ENCODE results near the gene TNS2. TPM values are rescaled to one million over a fixed set of nuclear protein-coding genes. Genes with fewer than 3 reads are reported as not detected.

The TNS2 gene
- total and polyA plus RNA-seq, 9 donors, result 49.3 to 119 (median 99.0) TPM

GRCh38 chr12:53078425-53079225 is 28.8 kb downstream of the TNS2 start:
- DNase-seq, result no peak
- H3K27ac ChIP-seq (ENCODE audit: low read length), result peak overlapping the region; percentile 83
- no peaks in the 10 kb centered on the region for H3K9me3 ChIP-seq (replicated peaks; ENCODE audit: control insufficient read depth, low read depth, low read length)
- peaks cover 35% of the 10 kb centered on the region for H3K4me1 ChIP-seq (ENCODE audit: control insufficient read depth, insufficient read depth, low read length)
- 2% methylated on average over 13 of the region's 25 CpGs for WGBS (ENCODE audit: insufficient coverage)
- peaks cover 37% of the 10 kb centered on the region for H3K36me3 ChIP-seq (ENCODE audit: control insufficient read depth, insufficient read depth, low read length)
- no peaks in the 10 kb centered on the region for H3K27me3 ChIP-seq (ENCODE audit: control insufficient read depth, insufficient read depth, low read length)
- H3K4me3 ChIP-seq (ENCODE audit: low read length), result peak overlapping the region; percentile 67

GRCh38 chr12:53079226-53080117 is 29.6 kb downstream of the TNS2 start, which contains the start of gene SPRYD3:
TSS of gene SPRYD3 (minus strand) at chr12:53079390. CDS start at chr12:53079333, 57 bp downstream.
- Histone ChIP-seq H3K4me1 (ENCODE audit: control insufficient read depth, insufficient read depth, low read length) (peaks cover 27% of the 10 kb centered on the region), H3K36me3 (ENCODE audit: control insufficient read depth, insufficient read depth, low read length) (peaks cover 29% of the 10 kb centered on the region), H3K4me3 (ENCODE audit: low read length) (peak within 1 kb of the TSS; percentile 67), H3K27ac (ENCODE audit: low read length) (peak within 1 kb of the TSS; percentile 94), H3K27me3 (ENCODE audit: control insufficient read depth, insufficient read depth, low read length) (no peaks in the 10 kb centered on the region), H3K9me3 (replicated peaks; ENCODE audit: control insufficient read depth, low read depth, low read length) (peaks cover 2% of the 10 kb centered on the region)
- DNase-seq, result peak; percentile 99
- under 1% methylated on average over 65 of the region's 67 CpGs for WGBS (ENCODE audit: insufficient coverage)

- no peak overlapping the region for H3K27ac ChIP-seq (ENCODE audit: low read length)
- H3K4me3 ChIP-seq (ENCODE audit: low read length), result no peak overlapping the region
- no peaks in the 10 kb centered on the region for H3K36me3 ChIP-seq (ENCODE audit: control insufficient read depth, insufficient read depth, low read length)
- H3K9me3 ChIP-seq (replicated peaks; ENCODE audit: control insufficient read depth, low read depth, low read length), result peaks cover 2% of the 10 kb centered on the region
- no CpG with 5 or more reads among the region's 2 CpGs for WGBS (ENCODE audit: insufficient coverage)
- H3K27me3 ChIP-seq (ENCODE audit: control insufficient read depth, insufficient read depth, low read length), result no peaks in the 10 kb centered on the region
- no peak for DNase-seq
- peaks cover 21% of the 10 kb centered on the region for H3K4me1 ChIP-seq (ENCODE audit: control insufficient read depth, insufficient read depth, low read length)
These were observed 32.8 kb downstream of the TNS2 start for GRCh38 chr12:53082637-53083175.

GRCh38 chr12:53086361-53086760 is 36.5 kb downstream of the TNS2 start:
- DNase-seq, result peak; percentile 65
- no peaks in the 10 kb centered on the region for H3K27me3 ChIP-seq (ENCODE audit: control insufficient read depth, insufficient read depth, low read length)
- H3K4me1 ChIP-seq (ENCODE audit: control insufficient read depth, insufficient read depth, low read length), result no peaks in the 10 kb centered on the region
- H3K36me3 ChIP-seq (ENCODE audit: control insufficient read depth, insufficient read depth, low read length), result no peaks in the 10 kb centered on the region
- no peak overlapping the region for H3K4me3 ChIP-seq (ENCODE audit: low read length)
- WGBS (ENCODE audit: insufficient coverage), result 0% methylated on average over 1 of the region's 3 CpGs
- H3K9me3 ChIP-seq (replicated peaks; ENCODE audit: control insufficient read depth, low read depth, low read length), result peaks cover 2% of the 10 kb centered on the region
- H3K27ac ChIP-seq (ENCODE audit: low read length), result no peak overlapping the region

DNA sequence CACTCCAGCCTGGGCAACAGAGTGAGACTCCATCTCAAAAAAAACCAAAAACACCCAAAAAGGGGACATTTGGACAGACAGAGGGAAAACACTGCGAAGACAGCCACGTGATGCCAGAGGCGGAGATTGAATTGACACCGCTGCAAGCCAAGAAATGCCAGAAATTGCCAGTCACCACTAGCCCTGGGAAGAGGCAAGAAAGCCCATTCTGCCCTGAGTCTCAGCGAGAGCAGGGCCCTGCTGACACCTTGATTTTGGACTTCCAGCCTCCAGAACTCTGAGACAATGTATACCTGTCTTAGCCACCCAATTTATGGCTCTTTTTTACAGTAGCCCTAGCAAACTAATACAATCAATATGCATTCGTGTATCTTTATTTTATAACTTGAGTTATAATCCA is 40.2 kb downstream of the TNS2 start:
- Histone ChIP-seq H3K4me1 (ENCODE audit: control insufficient read depth, insufficient read depth, low read length) (peaks cover 3% of the 10 kb centered on the region), H3K36me3 (ENCODE audit: control insufficient read depth, insufficient read depth, low read length) (no peaks in the 10 kb centered on the region), H3K27ac (ENCODE audit: low read length) (no peak overlapping the region), H3K9me3 (replicated peaks; ENCODE audit: control insufficient read depth, low read depth, low read length) (no peaks in the 10 kb centered on the region), H3K27me3 (ENCODE audit: control insufficient read depth, insufficient read depth, low read length) (no peaks in the 10 kb centered on the region), H3K4me3 (ENCODE audit: low read length) (no peak overlapping the region)
- WGBS (ENCODE audit: insufficient coverage), result 98% methylated on average over 5 of the region's 6 CpGs
- DNase-seq, result no peak

DNA sequence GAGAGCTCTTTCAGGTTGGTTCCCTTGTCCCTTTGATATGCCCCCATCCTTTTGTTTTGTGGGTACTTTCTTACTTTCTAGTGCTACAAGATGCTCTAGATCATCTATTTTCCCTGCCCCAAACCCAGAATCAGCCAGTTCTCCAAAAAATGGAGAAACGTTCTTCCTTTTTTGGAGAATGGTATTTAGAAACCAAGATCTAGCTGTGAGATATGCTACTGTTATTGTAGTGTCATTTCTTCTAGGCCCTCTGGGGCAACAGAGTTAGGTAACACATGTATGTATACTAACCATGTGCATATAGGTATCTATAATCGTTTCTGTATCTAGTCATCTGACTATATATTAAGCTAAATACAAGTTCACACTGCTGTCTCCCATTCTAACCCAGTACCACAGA is 40.7 kb downstream of the TNS2 start:
- Histone ChIP-seq H3K9me3 (replicated peaks; ENCODE audit: control insufficient read depth, low read depth, low read length) (no peaks in the 10 kb centered on the region), H3K36me3 (ENCODE audit: control insufficient read depth, insufficient read depth, low read length) (no peaks in the 10 kb centered on the region), H3K27ac (ENCODE audit: low read length) (no peak overlapping the region), H3K4me3 (ENCODE audit: low read length) (no peak overlapping the region), H3K4me1 (ENCODE audit: control insufficient read depth, insufficient read depth, low read length) (peaks cover 3% of the 10 kb centered on the region), H3K27me3 (ENCODE audit: control insufficient read depth, insufficient read depth, low read length) (no peaks in the 10 kb centered on the region)
- WGBS (ENCODE audit: insufficient coverage), result no CpG with 5 or more reads among the region's 2 CpGs
- DNase-seq, result no peak

- no peak for DNase-seq
- H3K9me3 ChIP-seq (replicated peaks; ENCODE audit: control insufficient read depth, low read depth, low read length), result no peaks in the 10 kb centered on the region
- H3K4me3 ChIP-seq (ENCODE audit: low read length), result no peak overlapping the region
- no peaks in the 10 kb centered on the region for H3K36me3 ChIP-seq (ENCODE audit: control insufficient read depth, insufficient read depth, low read length)
- H3K4me1 ChIP-seq (ENCODE audit: control insufficient read depth, insufficient read depth, low read length), result peaks cover 12% of the 10 kb centered on the region
- WGBS (ENCODE audit: insufficient coverage), result no CpG with 5 or more reads among the region's 6 CpGs
- H3K27ac ChIP-seq (ENCODE audit: low read length), result no peak overlapping the region
- no peaks in the 10 kb centered on the region for H3K27me3 ChIP-seq (ENCODE audit: control insufficient read depth, insufficient read depth, low read length)
These were observed 41.9 kb downstream of the TNS2 start for GRCh38 chr12:53091756-53092155.

- WGBS (ENCODE audit: insufficient coverage), result 33% methylated on average over 2 of the region's 6 CpGs
- no peaks in the 10 kb centered on the region for H3K9me3 ChIP-seq (replicated peaks; ENCODE audit: control insufficient read depth, low read depth, low read length)
These were observed 44.0 kb downstream of the TNS2 start for GRCh38 chr12:53093777-53094393.

DNA sequence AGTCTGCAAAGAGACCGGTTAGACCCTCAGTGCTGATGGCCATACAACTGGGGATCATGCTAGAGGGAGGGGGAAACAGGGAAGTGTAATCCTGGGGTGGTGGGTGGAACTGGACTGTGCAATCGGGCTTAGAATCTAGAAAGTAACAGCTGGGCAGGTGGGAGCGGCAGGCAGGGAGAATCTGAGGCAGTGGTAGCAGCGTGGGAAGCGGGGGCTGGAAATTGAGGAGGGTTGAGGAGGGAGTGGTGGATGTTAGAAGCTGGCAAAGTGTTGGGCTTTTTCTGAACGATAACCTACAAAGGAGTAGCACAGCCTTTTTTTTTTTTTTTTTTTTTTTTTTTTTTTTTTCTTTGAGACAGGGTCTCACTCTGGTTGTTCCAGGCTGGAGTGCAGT is 44.5 kb downstream of the TNS2 start:
- no peak for DNase-seq
- H3K27me3 ChIP-seq (ENCODE audit: control insufficient read depth, insufficient read depth, low read length), result no peaks in the 10 kb centered on the region
- peak overlapping the region; percentile 29 for H3K27ac ChIP-seq (ENCODE audit: low read length)
- H3K9me3 ChIP-seq (replicated peaks; ENCODE audit: control insufficient read depth, low read depth, low read length), result no peaks in the 10 kb centered on the region
- no peak overlapping the region for H3K4me3 ChIP-seq (ENCODE audit: low read length)
- no peaks in the 10 kb centered on the region for H3K36me3 ChIP-seq (ENCODE audit: control insufficient read depth, insufficient read depth, low read length)
- H3K4me1 ChIP-seq (ENCODE audit: control insufficient read depth, insufficient read depth, low read length), result peaks cover 38% of the 10 kb centered on the region
- 65% methylated on average over 5 of the region's 6 CpGs for WGBS (ENCODE audit: insufficient coverage)

More at GRCh38 chr12:53093777-53094393, 44.0 kb downstream of the TNS2 start:
- no peaks in the 10 kb centered on the region for H3K36me3 ChIP-seq (ENCODE audit: control insufficient read depth, insufficient read depth, low read length)
- DNase-seq, result no peak
- H3K4me1 ChIP-seq (ENCODE audit: control insufficient read depth, insufficient read depth, low read length), result peaks cover 33% of the 10 kb centered on the region
- H3K4me3 ChIP-seq (ENCODE audit: low read length), result no peak overlapping the region
- peak overlapping the region; percentile 29 for H3K27ac ChIP-seq (ENCODE audit: low read length)
- no peaks in the 10 kb centered on the region for H3K27me3 ChIP-seq (ENCODE audit: control insufficient read depth, insufficient read depth, low read length)

All from muscle of leg (tissue), 11 donors.